B cell (primary cell): ENCODE measurements around the gene DTL. TPM values are rescaled to one million over a fixed set of nuclear protein-coding genes. Genes with fewer than 3 reads are reported as not detected.

ENCODE experiments used
- ATAC-seq: fragments of 200-7000 bp; cut with Tn5 transposase; one replicate; pipeline ENCODE4 v1.10.0; 2021; ENCODE audit warnings: low read depth, mild to moderate bottlenecking, moderate number of reproducible peaks, moderate library complexity
- CTCF ChIA-PET: fragments of 350-600 bp; sonication (Branson Sonifier 250); formaldehyde crosslinking; loops from one replicate; lab custom pipeline; 2021; ENCODE audit warnings: antibody characterized with exemption, inconsistent platforms; lab: Charles Lee
- POLR2A ChIA-PET: fragments of 350-600 bp; sonication (Branson Sonifier 250); formaldehyde crosslinking; loops from one replicate; lab custom pipeline; 2021; ENCODE audit warnings: antibody characterized with exemption; lab: Charles Lee
- DNase-seq: peaks from one replicate; pipeline ENCODE4 v3.0.0; 2013
- H2AFZ ChIP-seq: 2 replicates; pipeline ENCODE4 v1.6.1; 2012; ENCODE audit warnings: mild to moderate bottlenecking, low read depth, low read length; ENCODE audit not compliant: insufficient read depth, poor library complexity, severe bottlenecking
- H3K27ac ChIP-seq, 2 donors: 1 replicate in 1 of 2; 2 replicates in 1 of 2; pipeline ENCODE4 v1.5.1; 2012 to 2013; ENCODE audit warnings: low read length in 2 of 2, mild to moderate bottlenecking in 2 of 2, moderate library complexity in 1 of 2
- H3K27me3 ChIP-seq, 4 experiments: fragments of 200-600 bp in 1 of 4; sonication (generic) in 1 of 4; replicated peaks in 1 of 4; 1 replicate in 2 of 4; 2 replicates in 2 of 4; pipeline versions ENCODE4 v1.6.1 to v1.7.0; 2013 to 2016; ENCODE audit warnings: low read length in 3 of 4, mild to moderate bottlenecking in 2 of 4, mixed read lengths in 1 of 4, moderate library complexity in 1 of 4; ENCODE audit not compliant: insufficient read depth in 4 of 4, control insufficient read depth in 3 of 4; ENCODE audit errors: control extremely low read depth in 1 of 4
- H3K36me3 ChIP-seq, 2 experiments: replicated peaks in 1 of 2; 1 replicate in 1 of 2; 2 replicates in 1 of 2; pipeline versions ENCODE4 v1.6.1 to v1.7.1; 2013; ENCODE audit warnings: low read length in 1 of 2; ENCODE audit not compliant: insufficient read depth in 2 of 2, control insufficient read depth in 1 of 2; ENCODE audit errors: control extremely low read depth in 1 of 2, extremely low read depth in 1 of 2
- H3K4me1 ChIP-seq, 2 donors: fragments of 200-600 bp in 1 of 2; sonication (generic) in 1 of 2; 1 replicate in 1 of 2; 2 replicates in 1 of 2; pipeline versions ENCODE4 v1.5.1 to v1.6.1; 2013 to 2017; ENCODE audit warnings: low read length in 2 of 2; ENCODE audit not compliant: control insufficient read depth in 2 of 2, insufficient read depth in 2 of 2
- H3K4me2 ChIP-seq: replicated peaks from 2 replicates; pipeline ENCODE3; 2012; ENCODE audit warnings: mild to moderate bottlenecking, low read depth, low read length; ENCODE audit not compliant: poor library complexity, severe bottlenecking
- H3K4me3 ChIP-seq, 5 experiments: fragments of 200-600 bp in 1 of 5; sonication (generic) in 1 of 5; 1 replicate in 3 of 5; 2 replicates in 2 of 5; pipeline versions ENCODE4 v1.5.1 to v1.7.0; 2011 to 2016; ENCODE audit warnings: low read length in 4 of 5, mild to moderate bottlenecking in 4 of 5, low read depth in 2 of 5, control low read depth in 1 of 5, moderate library complexity in 1 of 5; ENCODE audit not compliant: insufficient read depth in 1 of 5; ENCODE audit errors: control extremely low read depth in 1 of 5, extremely low read depth in 1 of 5
- H3K79me2 ChIP-seq: fragments of 200-600 bp; sonication (generic); one replicate; pipeline ENCODE4 v1.6.0; 2016; ENCODE audit warnings: low read length; ENCODE audit not compliant: control insufficient read depth, insufficient read depth
- H3K9ac ChIP-seq: fragments of 200-600 bp; sonication (generic); 2 replicates; pipeline ENCODE4 v1.6.1; 2017; ENCODE audit warnings: mild to moderate bottlenecking, low read length, moderate library complexity
- H3K9me3 ChIP-seq, 3 donors: one replicate each; pipeline versions ENCODE4 v1.6.1 to v1.7.1; 2013; ENCODE audit warnings: low read length in 2 of 3; ENCODE audit not compliant: control insufficient read depth in 2 of 3, insufficient read depth in 1 of 3; ENCODE audit errors: control extremely low read depth in 1 of 3
- H4K20me1 ChIP-seq: 2 replicates; pipeline ENCODE4 v1.6.0; 2012; ENCODE audit warnings: mild to moderate bottlenecking, low read length; ENCODE audit not compliant: insufficient read depth, control insufficient read depth, poor library complexity, severe bottlenecking
- H3K27ac Mint-ChIP-seq: one replicate; pipeline ENCODE4 v1.8.0; 2021; ENCODE audit warnings: mixed read lengths
- H3K27me3 Mint-ChIP-seq: one replicate; pipeline ENCODE4 v1.8.0; 2021; ENCODE audit warnings: mixed read lengths
- H3K4me1 Mint-ChIP-seq: one replicate; pipeline ENCODE4 v1.8.0; 2021; ENCODE audit warnings: mixed read lengths
- H3K4me3 Mint-ChIP-seq: one replicate; pipeline ENCODE4 v1.8.0; 2021; ENCODE audit warnings: mixed read lengths
- H3K9me3 Mint-ChIP-seq: one replicate; pipeline ENCODE4 v1.8.0; 2022; ENCODE audit warnings: mixed read lengths; ENCODE audit not compliant: insufficient read depth
- EZH2 ChIP-seq: IDR thresholded peaks from 2 replicates; pipeline ENCODE4 v1.6.1; 2012; ENCODE audit warnings: borderline replicate concordance, low read depth, mild to moderate bottlenecking, moderate library complexity, low read length; ENCODE audit not compliant: insufficient read depth, poor library complexity, severe bottlenecking
- WGBS: methylation state at CpG from one replicate; pipeline ENCODE4 v1.1.5; 2013; ENCODE audit warnings: missing lambda C conversion rate; ENCODE audit not compliant: insufficient coverage; 5-methylcytosine and 5-hydroxymethylcytosine counted together
- intact Hi-C: fragments of 100-400 bp; cut with micrococcal nuclease; formaldehyde crosslinking; loops from one replicate; pipeline ENCODE4 v1.10.0; 2022
- polyA plus RNA-seq: library from polyadenylated mRNA; depleted of rRNA; stranded (reverse); fragments of >200 nt; gene quantifications from 2 replicates; pipeline ENCODE4 v1.2.3, GENCODE V29; 2012
- total RNA-seq, 2 donors: library from RNA; stranded (reverse); fragments of 120-200 nt in 1 of 2; gene quantifications; 1 replicate in 1 of 2; 2 replicates in 1 of 2; pipeline versions ENCODE4 v1.2.3 to v1.2.4, GENCODE V29; 2013 to 2022
- TF ChIP-seq, protein P1 (sequence below): fragments of 200-600 bp; IDR thresholded peaks from one replicate; pipeline ENCODE4 v1.8.0; 2022; ENCODE audit warnings: antibody characterized with exemption, mild to moderate bottlenecking

The DTL gene
- total and polyA plus RNA-seq, 2 donors (not counting 1 experiment from before 2014, with no cell fraction given): 0.37 to 0.39 TPM

DNA sequence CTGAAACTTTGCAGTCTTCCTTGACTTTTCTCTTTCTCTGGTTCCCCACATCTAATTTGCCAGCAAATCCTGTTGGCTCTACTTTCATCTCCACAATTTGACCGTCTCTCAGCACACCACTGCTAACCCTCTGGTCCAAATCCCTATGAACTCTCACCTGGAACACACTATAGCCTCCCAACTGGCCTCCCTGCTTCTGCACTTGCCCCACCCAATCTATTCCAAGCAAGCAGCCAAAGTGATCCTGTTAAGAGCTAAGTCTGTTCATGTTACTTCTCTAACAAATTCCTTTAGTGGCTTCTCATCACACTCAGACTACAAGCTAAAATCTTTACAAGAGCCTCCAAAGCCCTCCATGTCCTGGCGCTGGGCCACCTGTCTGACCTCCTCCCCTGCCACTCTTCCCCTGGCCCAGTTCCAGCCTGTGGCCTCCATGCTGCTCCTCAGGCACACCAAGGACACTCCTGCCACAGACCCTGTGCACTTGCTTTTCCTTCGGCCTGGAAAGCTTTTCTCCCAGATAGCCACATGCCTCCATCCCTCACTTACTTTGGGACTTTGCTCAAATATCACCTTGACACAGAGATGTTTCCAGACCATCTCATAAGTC is 104.1 kb downstream of the DTL start:
- Histone ChIP-seq H3K4me3 (no peak overlapping the region), H3K4me1 (no peaks in the 10 kb centered on the region), H3K4me2 (no peak overlapping the region), H3K79me2 (no peaks in the 10 kb centered on the region), H3K9ac (no peak overlapping the region), H2AFZ (no peak overlapping the region), H3K27me3 (no peaks in the 10 kb centered on the region), H3K36me3 (no peaks in the 10 kb centered on the region), H3K27ac (no peak overlapping the region), H3K9me3 (peaks cover 0 to 3% (median 0%) of the 10 kb centered on the region in 3 donors), H4K20me1 (no peaks in the 10 kb centered on the region)
- WGBS: 98% methylated on average over 3 of the region's 3 CpGs
- no peak overlapping the region for H3K27ac Mint-ChIP-seq
- no peaks in the 10 kb centered on the region for H3K27me3 Mint-ChIP-seq
- H3K4me3 Mint-ChIP-seq: no peak overlapping the region
- ATAC-seq (no peak), DNase-seq (no peak)
- peaks cover 2% of the 10 kb centered on the region for H3K4me1 Mint-ChIP-seq
- TF ChIP-seq, protein P1, sequence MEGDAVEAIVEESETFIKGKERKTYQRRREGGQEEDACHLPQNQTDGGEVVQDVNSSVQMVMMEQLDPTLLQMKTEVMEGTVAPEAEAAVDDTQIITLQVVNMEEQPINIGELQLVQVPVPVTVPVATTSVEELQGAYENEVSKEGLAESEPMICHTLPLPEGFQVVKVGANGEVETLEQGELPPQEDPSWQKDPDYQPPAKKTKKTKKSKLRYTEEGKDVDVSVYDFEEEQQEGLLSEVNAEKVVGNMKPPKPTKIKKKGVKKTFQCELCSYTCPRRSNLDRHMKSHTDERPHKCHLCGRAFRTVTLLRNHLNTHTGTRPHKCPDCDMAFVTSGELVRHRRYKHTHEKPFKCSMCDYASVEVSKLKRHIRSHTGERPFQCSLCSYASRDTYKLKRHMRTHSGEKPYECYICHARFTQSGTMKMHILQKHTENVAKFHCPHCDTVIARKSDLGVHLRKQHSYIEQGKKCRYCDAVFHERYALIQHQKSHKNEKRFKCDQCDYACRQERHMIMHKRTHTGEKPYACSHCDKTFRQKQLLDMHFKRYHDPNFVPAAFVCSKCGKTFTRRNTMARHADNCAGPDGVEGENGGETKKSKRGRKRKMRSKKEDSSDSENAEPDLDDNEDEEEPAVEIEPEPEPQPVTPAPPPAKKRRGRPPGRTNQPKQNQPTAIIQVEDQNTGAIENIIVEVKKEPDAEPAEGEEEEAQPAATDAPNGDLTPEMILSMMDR: no peak
- no peak for TF ChIP-seq EZH2
- intact Hi-C loops: no loop called here
- peaks cover 1% of the 10 kb centered on the region for H3K9me3 Mint-ChIP-seq
- POLR2A ChIA-PET: no interaction called here
- CTCF ChIA-PET: interaction anchor here (0.6 kb wide), 1 partner anchor 76 kb away, joined by 5 read pairs; no protein-coding TSS in a partner anchor

DNA sequence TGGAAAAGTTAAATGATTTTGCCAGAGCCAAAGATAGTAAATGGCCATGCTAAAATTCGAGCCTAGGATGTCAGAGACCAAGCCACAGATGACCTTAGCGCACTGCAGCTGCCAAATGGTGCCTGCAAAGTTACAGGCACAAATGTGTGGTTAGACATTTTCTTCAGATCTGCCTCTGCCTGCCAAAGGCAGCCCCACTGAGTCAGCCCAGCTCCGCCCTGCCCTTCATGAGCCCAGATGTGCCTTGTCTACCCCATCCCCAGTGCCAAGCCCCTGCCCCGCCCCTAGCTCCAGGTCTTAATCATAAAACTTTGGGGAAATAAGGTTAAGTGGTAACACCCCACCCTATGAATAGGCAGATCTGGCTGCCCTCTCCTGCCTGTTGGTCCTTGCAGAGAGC is 105.9 kb downstream of the DTL start:
- no peaks in the 10 kb centered on the region for H3K4me1 ChIP-seq
- DNase-seq (no peak), ATAC-seq (no peak)
- ChIA-PET CTCF (interaction anchor here (1.1 kb wide), 1 partner anchor 11 kb away, joined by 4 read pairs; no protein-coding TSS in a partner anchor), POLR2A (no interaction called here)
- no peaks in the 10 kb centered on the region for H3K36me3 ChIP-seq
- H3K27ac ChIP-seq: no peak overlapping the region
- H3K27ac Mint-ChIP-seq: no peak overlapping the region
- H3K4me1 Mint-ChIP-seq: peaks cover 3% of the 10 kb centered on the region
- no peaks in the 10 kb centered on the region for H4K20me1 ChIP-seq
- no peak overlapping the region for H2AFZ ChIP-seq
- H3K4me3 Mint-ChIP-seq: no peak overlapping the region
- peaks cover 0 to 3% (median 0%) of the 10 kb centered on the region in 3 donors for H3K9me3 ChIP-seq
- no peaks in the 10 kb centered on the region for H3K27me3 Mint-ChIP-seq
- H3K9ac ChIP-seq: no peak overlapping the region
- H3K27me3 ChIP-seq: no peaks in the 10 kb centered on the region
- H3K4me3 ChIP-seq: no peak overlapping the region
- no peaks in the 10 kb centered on the region for H3K79me2 ChIP-seq
- H3K9me3 Mint-ChIP-seq: no peaks in the 10 kb centered on the region
- intact Hi-C loops: no loop called here
- H3K4me2 ChIP-seq: no peak overlapping the region
- TF ChIP-seq, protein P1: no peak
- TF ChIP-seq EZH2: no peak
- WGBS: 93% methylated on average over 3 of the region's 4 CpGs
